Mesenteric fat pad (tissue), 1 donor: Measurements from ENCODE around the gene TSPAN18. TPM values are rescaled to one million over a fixed set of nuclear protein-coding genes. Genes with fewer than 3 reads are reported as not detected.

Experiments used
- DNase-seq: peaks from one replicate; pipeline ENCODE4 v3.0.0-alpha.2; 2020; ENCODE audit warnings: low spot score
- total RNA-seq: library from RNA; stranded (reverse); fragmentation: NEBNext Ultra II Directional; extraction: Animal tissue kit (Norgen Biotek cat#: 25700); gene quantifications from one replicate; pipeline ENCODE4 v1.2.1, GENCODE V29; 2021
- donor health status: DM: yes; HTN: yes; CAD: no.

Gene TSPAN18
- total RNA-seq, 1 donor from 2014 or later = 14.2 TPM

DNA sequence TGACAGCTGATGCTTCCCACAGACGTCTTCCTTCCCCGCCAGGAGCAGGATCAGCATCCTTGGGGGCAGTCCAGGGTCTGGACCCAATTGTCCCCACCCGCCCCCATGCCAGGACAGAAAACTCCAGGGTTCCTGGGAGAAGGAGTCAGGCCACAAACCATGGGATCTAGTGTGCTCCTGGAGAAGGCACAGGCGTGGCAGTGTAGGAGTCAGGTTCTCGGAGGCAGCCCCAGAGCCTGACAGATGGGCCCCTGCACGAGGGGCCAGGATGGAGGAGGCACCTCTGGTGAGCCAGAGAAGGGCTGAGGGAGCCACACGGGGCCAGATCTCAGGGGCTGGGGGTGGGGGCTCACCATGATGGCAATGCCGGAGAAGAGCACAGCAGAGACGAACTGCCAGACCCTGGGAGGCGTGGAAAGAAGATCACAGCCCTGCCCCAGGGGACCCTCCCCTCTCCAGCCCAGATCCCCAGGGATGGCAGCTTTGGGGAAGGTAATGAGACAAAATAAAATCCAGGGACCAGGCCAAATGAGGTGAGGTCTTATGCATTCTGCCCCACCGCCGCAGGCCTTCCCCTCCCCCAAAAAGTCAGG lies 210.3 kb downstream of the TSPAN18 start:
- no peak for DNase-seq

DNA sequence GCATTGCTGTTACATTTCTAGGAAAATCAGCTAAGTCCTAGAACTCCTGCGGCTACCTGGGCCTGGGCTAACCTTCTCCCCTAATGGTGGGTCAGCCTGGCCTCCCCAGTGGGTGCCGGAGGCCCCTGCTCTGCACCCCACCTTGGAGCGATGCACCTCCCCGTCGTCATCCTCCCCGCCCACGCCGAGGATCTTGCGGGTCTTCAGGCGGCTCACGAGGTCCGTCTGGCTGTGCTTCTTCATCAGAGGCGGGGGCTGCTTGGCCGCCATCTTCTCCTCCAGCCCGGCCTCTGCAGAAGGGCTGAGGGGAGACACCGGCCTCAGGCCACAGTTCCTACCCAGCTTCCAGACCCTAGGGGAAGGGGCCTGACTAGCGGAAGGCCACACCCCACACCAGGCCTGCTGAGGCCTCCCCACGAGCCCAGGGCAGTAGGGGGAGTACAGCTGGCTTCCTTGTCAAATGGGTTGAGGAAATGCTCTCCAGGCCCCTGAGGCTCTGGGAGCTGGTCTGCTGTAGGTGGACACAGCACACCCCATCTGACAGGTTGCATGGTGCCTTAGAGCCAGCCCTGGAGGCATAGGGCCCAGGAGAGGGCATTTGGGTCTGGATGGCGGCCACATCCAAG lies 211.4 kb downstream of the TSPAN18 start:
- DNase-seq = no peak

GRCh38 chr11:44939673-44940395 lies 213.1 kb downstream of the TSPAN18 start:
- DNase-seq = no peak

GRCh38 chr11:44940404-44940803 lies 213.6 kb downstream of the TSPAN18 start:
- DNase-seq = no peak

DNA sequence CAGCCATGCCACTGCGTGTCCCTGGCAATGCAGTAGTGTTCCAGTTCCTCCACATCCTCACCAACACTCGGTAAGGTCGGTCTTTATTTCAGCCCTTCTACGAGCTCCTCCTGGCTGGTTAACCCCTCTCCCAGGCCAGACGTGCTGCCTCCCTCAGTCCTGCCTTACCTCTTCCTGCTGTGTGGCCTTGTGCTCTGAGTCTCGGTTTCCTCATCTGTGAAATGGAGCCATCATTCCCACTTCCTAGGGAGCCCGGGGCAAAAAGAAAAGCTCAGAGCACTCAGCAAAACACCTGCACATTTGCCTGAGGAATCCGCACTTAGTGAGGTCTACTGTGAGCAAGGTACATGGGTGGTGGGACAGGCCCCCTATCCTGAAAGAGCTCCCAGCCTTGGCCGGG lies 214.1 kb downstream of the TSPAN18 start:
- no peak for DNase-seq

GRCh38 chr11:44941259-44942021 lies 214.7 kb downstream of the TSPAN18 start:
- DNase-seq = no peak

DNA sequence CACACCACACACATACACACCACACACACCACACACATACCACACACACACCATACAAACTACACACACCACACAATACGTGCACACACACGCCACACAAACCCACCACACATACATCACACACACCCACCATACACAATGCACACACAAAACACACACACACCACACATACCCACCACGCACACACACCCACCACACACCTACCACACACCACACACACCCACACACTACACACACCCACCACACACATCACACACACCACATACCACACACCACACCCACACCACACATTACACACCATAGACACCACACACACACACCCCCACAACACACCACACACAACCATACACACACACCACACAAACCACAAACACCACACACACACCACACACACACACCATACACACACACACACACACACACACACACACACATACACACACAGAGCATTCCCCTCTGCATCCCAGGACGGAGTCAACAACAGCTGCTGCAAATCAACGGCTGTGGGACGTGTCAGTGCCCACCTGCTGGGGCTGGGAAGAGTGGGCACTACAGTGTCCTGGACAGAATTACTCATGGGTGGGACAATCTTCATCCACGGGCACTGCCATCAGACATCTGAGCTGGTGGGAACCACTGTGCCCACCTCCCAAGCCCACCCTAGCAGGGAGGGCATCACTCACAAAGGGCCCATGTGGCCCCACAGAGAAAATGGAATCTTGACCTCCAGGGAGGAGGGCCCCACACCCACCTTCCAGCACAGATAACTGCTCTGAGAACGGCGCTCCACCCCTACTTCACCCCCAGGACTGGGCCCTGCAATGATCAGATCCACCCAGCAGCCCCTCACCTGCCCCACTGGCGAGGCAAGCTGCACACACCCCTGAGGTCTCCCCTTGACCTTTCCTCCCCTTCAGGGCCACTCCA lies 215.5 kb downstream of the TSPAN18 start:
- no peak for DNase-seq

DNA sequence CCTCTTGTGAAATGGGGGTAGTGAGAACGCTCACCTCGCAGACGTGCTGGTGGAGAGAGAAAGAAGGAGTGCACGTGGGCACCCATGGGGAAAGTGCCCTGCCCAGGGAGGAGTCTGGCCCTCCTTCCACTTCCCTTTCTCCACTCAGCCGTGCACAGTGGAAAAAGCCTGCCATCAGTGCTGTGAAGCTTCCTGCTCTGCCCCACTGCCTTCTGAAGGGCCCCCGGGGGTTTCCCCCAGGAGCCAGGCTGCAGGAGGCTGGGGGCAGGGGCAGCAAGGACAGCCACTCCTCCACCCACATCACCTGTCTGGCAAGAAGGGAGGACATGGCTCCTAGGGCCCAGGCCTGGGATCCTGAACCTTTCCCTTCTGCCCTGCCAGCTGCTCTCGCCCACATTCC lies 216.4 kb downstream of the TSPAN18 start:
- DNase-seq = no peak

GRCh38 chr11:44943696-44944095 lies 216.9 kb downstream of the TSPAN18 start:
- no peak for DNase-seq

DNA sequence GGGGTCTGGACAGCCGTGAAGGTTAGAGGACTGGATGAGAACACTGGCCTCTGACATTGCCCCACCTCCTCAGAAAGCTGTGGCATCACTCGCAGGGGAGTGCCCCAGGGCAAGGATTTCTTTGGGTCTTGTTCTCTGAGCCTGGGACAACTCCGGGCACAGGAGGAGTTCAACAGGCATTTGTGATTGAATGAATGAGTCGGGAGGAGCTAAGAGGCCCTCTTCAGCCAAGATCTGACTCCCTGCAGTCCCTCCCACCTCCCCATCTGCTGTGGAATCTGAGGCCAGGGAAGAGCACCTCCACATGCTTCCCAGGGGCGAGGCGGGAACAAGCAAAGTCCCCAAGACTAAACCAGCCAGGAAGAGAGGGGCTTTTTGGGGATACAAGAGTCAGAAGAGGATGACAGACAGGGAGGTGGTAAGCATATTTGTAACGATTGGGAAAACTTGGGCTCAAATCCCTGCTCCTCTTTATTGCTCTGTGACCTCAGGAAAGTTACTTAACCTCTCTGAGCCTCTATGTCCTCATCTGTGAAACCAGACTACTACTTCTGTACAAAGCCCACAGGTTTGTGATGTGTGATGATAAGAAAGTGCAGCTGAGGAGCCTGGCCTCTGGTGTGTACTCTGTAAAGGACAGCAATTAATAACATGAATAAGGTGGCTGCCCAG lies 217.6 kb downstream of the TSPAN18 start:
- DNase-seq = no peak

DNA sequence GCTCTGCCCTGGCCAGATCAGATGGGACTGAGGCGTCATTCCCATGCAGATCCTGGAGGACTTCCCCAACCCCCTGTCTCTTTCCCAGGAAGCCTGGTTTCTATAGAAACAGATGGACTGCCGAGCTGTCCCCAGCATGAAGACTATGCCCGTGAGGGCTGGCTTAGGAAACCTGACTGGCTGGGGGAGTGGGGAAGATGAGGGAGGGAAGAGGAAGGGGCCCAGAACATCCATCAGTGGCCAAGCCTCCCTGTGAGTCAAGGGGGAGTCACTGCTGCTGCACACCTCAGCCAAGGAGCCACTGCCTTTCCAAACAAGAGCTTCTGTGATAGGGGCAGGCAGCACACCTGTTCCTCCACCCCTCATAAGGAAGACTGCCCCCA lies 218.1 kb downstream of the TSPAN18 start:
- DNase-seq = no peak

DNA sequence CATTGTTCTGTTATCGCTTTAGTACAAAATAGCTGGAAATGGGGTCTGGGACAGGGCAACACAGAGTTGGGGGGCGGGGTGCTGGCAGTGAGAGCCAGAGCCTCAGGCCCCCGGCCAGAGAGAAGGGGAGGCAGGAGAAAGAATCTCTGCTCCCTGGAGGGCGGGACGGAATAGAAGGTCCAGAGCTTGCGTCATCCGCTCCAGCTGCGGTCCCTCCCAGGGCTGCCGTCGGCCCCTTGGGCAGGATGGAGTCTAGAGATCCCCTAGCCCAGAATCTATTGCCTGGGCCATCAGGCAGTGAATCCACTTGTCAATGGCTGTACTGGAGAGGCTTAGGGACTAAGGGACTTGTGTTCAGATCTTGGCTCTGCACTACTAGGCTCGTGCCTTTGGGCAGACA lies 218.9 kb downstream of the TSPAN18 start:
- no peak for DNase-seq

GRCh38 chr11:44946263-44946662 lies 219.5 kb downstream of the TSPAN18 start:
- no peak for DNase-seq

- DNase-seq = no peak
Measured at GRCh38 chr11:44947114-44947513, 220.4 kb downstream of the TSPAN18 start.

DNA sequence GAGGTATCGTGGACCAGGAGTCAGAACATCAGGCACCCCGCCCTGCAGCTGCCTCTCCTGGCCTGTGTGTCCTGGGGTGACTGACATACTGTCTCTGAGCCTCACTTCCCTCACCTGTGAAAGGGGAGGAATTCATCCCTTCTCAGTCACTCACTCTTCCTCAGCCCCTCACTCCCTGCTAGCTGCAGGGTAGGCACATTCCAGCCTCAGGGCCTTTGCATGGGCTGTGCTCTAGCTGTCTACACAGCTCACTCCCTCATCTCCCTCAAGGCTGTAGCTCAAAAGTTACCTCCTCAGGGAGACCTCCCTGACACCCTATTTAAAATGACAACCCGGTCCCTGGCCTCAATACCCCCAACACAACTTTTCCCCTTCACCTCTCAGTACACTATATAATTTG lies 221.4 kb downstream of the TSPAN18 start:
- no peak for DNase-seq

- no peak for DNase-seq
Measured at GRCh38 chr11:44949160-44950030, 222.6 kb downstream of the TSPAN18 start.

- DNase-seq = no peak
Measured at GRCh38 chr11:44950031-44950624, 223.4 kb downstream of the TSPAN18 start.

DNA sequence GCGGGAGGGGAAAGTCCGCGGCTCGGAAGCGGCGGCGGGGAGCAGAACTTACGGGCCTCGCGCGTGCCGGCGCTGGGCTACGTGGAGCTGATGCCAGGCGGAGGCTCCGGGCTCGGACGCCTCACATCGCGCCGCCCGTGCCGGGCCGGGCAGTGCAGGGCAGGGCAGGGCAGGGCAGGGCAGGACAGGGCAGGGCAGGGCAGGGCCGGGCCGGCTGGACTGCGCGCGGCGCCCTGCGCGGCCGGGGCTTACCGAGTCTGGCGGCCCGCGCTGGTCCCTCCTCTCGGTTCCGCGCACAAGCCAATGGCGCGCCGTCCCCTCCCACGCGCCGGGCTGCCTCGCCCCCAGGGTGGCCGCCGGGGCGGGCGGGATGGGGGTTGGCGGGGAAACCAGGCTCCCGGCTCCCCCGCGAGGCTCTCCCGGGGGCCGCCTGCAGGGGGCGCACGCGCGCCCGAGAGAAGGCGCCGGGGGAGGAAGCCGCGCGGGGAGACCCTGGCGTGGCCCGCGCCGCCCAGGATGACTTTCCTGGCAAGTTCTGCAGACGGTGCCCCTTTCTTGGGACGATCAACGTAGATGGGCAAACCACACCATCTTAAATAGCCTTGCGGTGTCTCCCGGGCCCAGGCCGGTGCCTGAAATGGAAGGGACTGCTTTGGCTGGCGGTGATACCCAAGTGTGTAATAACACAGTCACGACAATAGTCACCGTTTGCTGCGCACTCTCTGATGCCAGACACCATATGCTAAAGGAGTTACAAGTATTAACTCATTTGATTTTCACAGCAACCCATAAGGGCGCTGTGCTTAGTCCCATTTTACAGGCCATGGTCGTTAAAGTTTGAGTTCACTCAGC lies 224.1 kb downstream of the TSPAN18 start, which contains the start of gene TP53I11:
TP53I11 (minus strand) TSS at position 259 of the 852 bp plus-strand sequence. CDS start 12,548 bp downstream, outside the sequence.
- peak; percentile 96 for DNase-seq
